K562 (cell line): ENCODE measurements around the gene TP53I13. TPM values are rescaled to one million over a fixed set of nuclear protein-coding genes. Genes with fewer than 3 reads are reported as not detected.

ENCODE experiments used
- EHMT2 ChIP-seq: fragments of 450-650 bp; IDR thresholded peaks from 2 replicates; pipeline ENCODE4 v1.6.1; 2018; ENCODE audit warnings: antibody characterized with exemption
- NFE2 ChIP-seq: IDR thresholded peaks from 2 replicates; pipeline ENCODE4 v1.6.1; 2014; ENCODE audit warnings: antibody characterized with exemption, low read depth
- POLR2AphosphoS2 ChIP-seq: IDR thresholded peaks from 2 replicates; pipeline ENCODE4 v1.6.1; 2012; ENCODE audit warnings: low read length, improper control_type of control experiment
- RBM34 ChIP-seq: fragments of 200-400 bp; formaldehyde crosslinking; IDR thresholded peaks from 2 replicates; pipeline ENCODE4 v1.6.1; 2018; ENCODE audit warnings: low read length, borderline replicate concordance; ENCODE audit not compliant: insufficient read depth
- RUNX1 ChIP-seq: sonication (generic); IDR thresholded peaks from 2 replicates; pipeline ENCODE4 v1.6.1; 2016; ENCODE audit warnings: antibody characterized with exemption, low read depth
- SRSF1 ChIP-seq: fragments of 200-400 bp; formaldehyde crosslinking; IDR thresholded peaks from 2 replicates; pipeline ENCODE4 v1.6.1; 2017; ENCODE audit warnings: mild to moderate bottlenecking, low read depth, low read length, moderate library complexity
- TAL1 ChIP-seq: fragments of 450-650 bp; IDR thresholded peaks from 2 replicates; pipeline ENCODE4 v1.6.1; 2016; ENCODE audit warnings: mild to moderate bottlenecking
- WHSC1 ChIP-seq: IDR thresholded peaks from one replicate; pipeline ENCODE4 v1.6.1; 2012; ENCODE audit warnings: low read length, control low read depth, inconsistent platforms
- ZKSCAN3 ChIP-seq: fragments of 250-450 bp; sonication (Bioruptor Pico); IDR thresholded peaks from 2 replicates; pipeline ENCODE4 v1.4.0; 2020
- ZNF699 ChIP-seq: fragments of 250-450 bp; sonication (Bioruptor Pico); IDR thresholded peaks from 2 replicates; pipeline ENCODE4 v1.8.0; 2021; ENCODE audit warnings: mild to moderate bottlenecking, moderate library complexity; ENCODE audit not compliant: insufficient replicate concordance
- polyA plus RNA-seq, 8 experiments: library from polyadenylated mRNA; depleted of rRNA in 4 of 8; stranded (reverse) in 5 of 8; unstranded in 3 of 8; fragments of >200 nt; fragmentation: Nextera tagmentation in 2 of 8; fragmentation: Illumina TruSeq in 1 of 8; extraction: Ambion mirVana in 2 of 8; extraction: Trizol in 1 of 8; gene quantifications; 2 replicates each; pipeline versions ENCODE4 v1.2.1 to v1.2.3, GENCODE V29; 2011 to 2014; ENCODE audit warnings: inconsistent platforms in 1 of 8, missing spikeins in 1 of 8
- total RNA-seq, 7 experiments: library from RNA; depleted of rRNA in 6 of 7; stranded (reverse); fragments of >200 nt in 6 of 7; fragmentation: Illumina TruSeq in 2 of 7; extraction: Trizol in 2 of 7; gene quantifications; 2 replicates each; pipeline versions ENCODE4 v1.2.1 to v1.2.3, GENCODE V29; 2011 to 2021; ENCODE audit warnings: low replicate concordance in 1 of 7
- TF ChIP-seq, protein P1 (sequence below): fragments of 450-650 bp; IDR thresholded peaks from 2 replicates; pipeline ENCODE4 v1.6.1; 2017; ENCODE audit warnings: mild to moderate bottlenecking, moderate library complexity
- TF ChIP-seq, protein P2 (sequence below): fragments of 250-450 bp; sonication (Bioruptor Pico); IDR thresholded peaks from 2 replicates; pipeline ENCODE4 v1.4.0; 2020; ENCODE audit warnings: mild to moderate bottlenecking, moderate library complexity, borderline replicate concordance
- TF ChIP-seq, protein P3 (sequence below): fragments of 450-650 bp; IDR thresholded peaks from 2 replicates; pipeline ENCODE4 v1.6.1; 2014; ENCODE audit warnings: low read depth, mild to moderate bottlenecking, moderate library complexity, borderline replicate concordance
- TF ChIP-seq, protein P4 (sequence below), 3 experiments: fragments of 200-800 bp in 1 of 3; sonication (Bioruptor generic) in 1 of 3; sonication (generic) in 1 of 3; formaldehyde crosslinking in 1 of 3; IDR thresholded peaks; 2 replicates each; pipeline versions ENCODE4 v1.6.1 to v1.8.0; 2016 to 2022; ENCODE audit warnings: mild to moderate bottlenecking in 2 of 3, missing compliant biosample characterization in 2 of 3, missing genetic modification characterization in 2 of 3, missing genetic modification reagents in 1 of 3
- TF ChIP-seq, protein P5 (sequence below), 2 experiments: fragments of 250-450 bp in 1 of 2; fragments of 450-650 bp in 1 of 2; sonication (Bioruptor Pico) in 1 of 2; IDR thresholded peaks; 2 replicates each; pipeline versions ENCODE4 v1.6.1 to v1.8.0; 2016 to 2021; ENCODE audit warnings: mild to moderate bottlenecking in 2 of 2, moderate library complexity in 2 of 2, missing compliant biosample characterization in 1 of 2, missing genetic modification characterization in 1 of 2
- TF ChIP-seq, protein P6 (sequence below): fragments of 200-800 bp; sonication (Bioruptor generic); IDR thresholded peaks from 2 replicates; pipeline ENCODE4 v1.6.1; 2017; ENCODE audit warnings: missing genetic modification characterization, missing compliant biosample characterization

TP53I13 gene
- total and polyA plus RNA-seq, 9 of the 15 experiments (the other 6 are each of a cell fraction or from before 2014, with no cell fraction given) = 0.08 to 28.3 (median 9.1) TPM

DNA sequence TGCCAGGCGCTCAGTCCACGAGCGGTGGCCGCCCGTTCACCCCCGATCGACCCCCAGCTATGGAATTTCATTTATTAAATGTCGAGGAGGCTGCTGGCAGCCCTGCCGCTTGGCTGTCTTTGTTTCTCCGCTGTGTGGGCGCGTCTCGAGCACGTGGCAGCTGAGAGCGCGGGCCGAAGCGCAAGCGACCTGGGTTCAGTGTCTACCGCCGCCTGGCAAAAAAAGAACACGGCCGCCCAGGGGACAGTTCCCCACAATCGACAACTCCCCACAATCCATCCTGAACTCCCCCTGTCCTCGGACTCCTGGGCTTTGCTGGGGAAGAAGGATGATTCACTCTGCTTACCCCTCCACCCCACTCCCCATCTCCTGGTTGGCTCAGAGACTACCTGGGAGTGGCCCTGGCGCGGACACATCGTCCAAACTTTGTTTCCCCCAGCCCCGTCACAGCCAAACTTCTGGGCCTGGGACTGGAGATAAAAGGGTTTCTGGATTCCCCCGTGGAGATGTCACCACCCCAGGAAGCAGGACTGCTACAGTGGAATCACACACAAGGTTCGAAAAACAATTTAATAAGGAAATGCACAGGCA is 22.7 kb downstream of the TP53I13 start (continued):
- TF ChIP-seq, protein P1, sequence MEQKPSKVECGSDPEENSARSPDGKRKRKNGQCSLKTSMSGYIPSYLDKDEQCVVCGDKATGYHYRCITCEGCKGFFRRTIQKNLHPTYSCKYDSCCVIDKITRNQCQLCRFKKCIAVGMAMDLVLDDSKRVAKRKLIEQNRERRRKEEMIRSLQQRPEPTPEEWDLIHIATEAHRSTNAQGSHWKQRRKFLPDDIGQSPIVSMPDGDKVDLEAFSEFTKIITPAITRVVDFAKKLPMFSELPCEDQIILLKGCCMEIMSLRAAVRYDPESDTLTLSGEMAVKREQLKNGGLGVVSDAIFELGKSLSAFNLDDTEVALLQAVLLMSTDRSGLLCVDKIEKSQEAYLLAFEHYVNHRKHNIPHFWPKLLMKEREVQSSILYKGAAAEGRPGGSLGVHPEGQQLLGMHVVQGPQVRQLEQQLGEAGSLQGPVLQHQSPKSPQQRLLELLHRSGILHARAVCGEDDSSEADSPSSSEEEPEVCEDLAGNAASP = no peak
- TF ChIP-seq, protein P2, sequence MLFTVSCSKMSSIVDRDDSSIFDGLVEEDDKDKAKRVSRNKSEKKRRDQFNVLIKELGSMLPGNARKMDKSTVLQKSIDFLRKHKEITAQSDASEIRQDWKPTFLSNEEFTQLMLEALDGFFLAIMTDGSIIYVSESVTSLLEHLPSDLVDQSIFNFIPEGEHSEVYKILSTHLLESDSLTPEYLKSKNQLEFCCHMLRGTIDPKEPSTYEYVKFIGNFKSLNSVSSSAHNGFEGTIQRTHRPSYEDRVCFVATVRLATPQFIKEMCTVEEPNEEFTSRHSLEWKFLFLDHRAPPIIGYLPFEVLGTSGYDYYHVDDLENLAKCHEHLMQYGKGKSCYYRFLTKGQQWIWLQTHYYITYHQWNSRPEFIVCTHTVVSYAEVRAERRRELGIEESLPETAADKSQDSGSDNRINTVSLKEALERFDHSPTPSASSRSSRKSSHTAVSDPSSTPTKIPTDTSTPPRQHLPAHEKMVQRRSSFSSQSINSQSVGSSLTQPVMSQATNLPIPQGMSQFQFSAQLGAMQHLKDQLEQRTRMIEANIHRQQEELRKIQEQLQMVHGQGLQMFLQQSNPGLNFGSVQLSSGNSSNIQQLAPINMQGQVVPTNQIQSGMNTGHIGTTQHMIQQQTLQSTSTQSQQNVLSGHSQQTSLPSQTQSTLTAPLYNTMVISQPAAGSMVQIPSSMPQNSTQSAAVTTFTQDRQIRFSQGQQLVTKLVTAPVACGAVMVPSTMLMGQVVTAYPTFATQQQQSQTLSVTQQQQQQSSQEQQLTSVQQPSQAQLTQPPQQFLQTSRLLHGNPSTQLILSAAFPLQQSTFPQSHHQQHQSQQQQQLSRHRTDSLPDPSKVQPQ (CRISPR knock-in tag) = no peak
- no peak for TF ChIP-seq POLR2AphosphoS2
- TF ChIP-seq ZKSCAN3 = no peak
- no peak for TF ChIP-seq ZNF699
- TF ChIP-seq, protein P3, sequence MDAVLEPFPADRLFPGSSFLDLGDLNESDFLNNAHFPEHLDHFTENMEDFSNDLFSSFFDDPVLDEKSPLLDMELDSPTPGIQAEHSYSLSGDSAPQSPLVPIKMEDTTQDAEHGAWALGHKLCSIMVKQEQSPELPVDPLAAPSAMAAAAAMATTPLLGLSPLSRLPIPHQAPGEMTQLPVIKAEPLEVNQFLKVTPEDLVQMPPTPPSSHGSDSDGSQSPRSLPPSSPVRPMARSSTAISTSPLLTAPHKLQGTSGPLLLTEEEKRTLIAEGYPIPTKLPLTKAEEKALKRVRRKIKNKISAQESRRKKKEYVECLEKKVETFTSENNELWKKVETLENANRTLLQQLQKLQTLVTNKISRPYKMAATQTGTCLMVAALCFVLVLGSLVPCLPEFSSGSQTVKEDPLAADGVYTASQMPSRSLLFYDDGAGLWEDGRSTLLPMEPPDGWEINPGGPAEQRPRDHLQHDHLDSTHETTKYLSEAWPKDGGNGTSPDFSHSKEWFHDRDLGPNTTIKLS = no peak
- TF ChIP-seq NFE2 = no peak
- TF ChIP-seq SRSF1 = no peak
- TF ChIP-seq, protein P4, sequence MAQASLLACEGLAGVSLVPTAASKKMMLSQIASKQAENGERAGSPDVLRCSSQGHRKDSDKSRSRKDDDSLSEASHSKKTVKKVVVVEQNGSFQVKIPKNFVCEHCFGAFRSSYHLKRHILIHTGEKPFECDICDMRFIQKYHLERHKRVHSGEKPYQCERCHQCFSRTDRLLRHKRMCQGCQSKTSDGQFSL (CRISPR knock-in tag; IDR thresholded peaks at IDR 0.05) = no peak
- TF ChIP-seq, protein P4 (tag; IDR thresholded peaks at IDR 0.05) = no peak
- no peak for TF ChIP-seq TAL1
- no peak for TF ChIP-seq EHMT2
- TF ChIP-seq RBM34 = no peak
- no peak for TF ChIP-seq WHSC1
- TF ChIP-seq RUNX1 = no peak
- TF ChIP-seq, protein P5, sequence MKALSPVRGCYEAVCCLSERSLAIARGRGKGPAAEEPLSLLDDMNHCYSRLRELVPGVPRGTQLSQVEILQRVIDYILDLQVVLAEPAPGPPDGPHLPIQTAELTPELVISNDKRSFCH (CRISPR knock-in tag; IDR thresholded peaks at IDR 0.05) = no peak
- TF ChIP-seq, protein P5 (tag; IDR thresholded peaks at IDR 0.05) = no peak
- TF ChIP-seq, protein P6, sequence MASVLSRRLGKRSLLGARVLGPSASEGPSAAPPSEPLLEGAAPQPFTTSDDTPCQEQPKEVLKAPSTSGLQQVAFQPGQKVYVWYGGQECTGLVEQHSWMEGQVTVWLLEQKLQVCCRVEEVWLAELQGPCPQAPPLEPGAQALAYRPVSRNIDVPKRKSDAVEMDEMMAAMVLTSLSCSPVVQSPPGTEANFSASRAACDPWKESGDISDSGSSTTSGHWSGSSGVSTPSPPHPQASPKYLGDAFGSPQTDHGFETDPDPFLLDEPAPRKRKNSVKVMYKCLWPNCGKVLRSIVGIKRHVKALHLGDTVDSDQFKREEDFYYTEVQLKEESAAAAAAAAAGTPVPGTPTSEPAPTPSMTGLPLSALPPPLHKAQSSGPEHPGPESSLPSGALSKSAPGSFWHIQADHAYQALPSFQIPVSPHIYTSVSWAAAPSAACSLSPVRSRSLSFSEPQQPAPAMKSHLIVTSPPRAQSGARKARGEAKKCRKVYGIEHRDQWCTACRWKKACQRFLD = no peak
